Measurements from ENCODE around the gene SH3D19.
"Not testable (repeated sequence)": the region's sequence is repeated elsewhere in the genome, so short reads cannot be mapped to it uniquely, and the experiment has no call there.

SH3D19 gene

DNA sequence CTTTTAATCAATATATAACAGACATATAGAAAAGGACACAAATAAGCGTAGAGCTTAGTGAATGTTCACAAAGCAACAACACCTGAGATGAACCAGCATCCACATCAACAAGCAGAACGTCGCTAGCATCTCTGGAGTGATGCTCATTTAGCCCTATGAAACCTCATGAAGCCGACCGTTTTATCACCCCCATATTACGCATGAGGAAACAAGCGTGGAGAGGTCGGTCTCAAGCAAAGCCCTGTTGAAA, 226.5 kb downstream of the SH3D19 start:
- DNase-seq (ENCODE audit: low spot score): no peak

DNA sequence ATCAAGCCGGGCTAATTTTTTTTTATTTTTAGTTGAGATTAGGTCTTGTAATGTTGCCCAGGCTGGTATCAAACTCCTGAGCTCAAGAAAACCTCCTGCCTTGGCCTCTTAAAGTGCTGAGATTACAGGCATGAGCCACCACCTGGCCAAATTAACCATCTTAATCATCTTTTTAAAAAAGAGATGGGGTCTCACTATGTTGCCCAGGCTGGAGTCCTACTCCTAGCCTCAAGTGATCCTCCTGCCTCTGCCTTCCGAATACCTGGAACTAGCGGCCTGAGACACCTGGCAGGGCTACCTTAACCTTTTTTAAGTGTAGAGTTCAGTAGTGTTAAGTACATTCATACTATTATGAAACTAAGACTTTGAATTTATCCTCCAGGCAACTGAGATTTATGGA, 227.6 kb downstream of the SH3D19 start:
- DNase-seq (ENCODE audit: low spot score): no peak

DNA sequence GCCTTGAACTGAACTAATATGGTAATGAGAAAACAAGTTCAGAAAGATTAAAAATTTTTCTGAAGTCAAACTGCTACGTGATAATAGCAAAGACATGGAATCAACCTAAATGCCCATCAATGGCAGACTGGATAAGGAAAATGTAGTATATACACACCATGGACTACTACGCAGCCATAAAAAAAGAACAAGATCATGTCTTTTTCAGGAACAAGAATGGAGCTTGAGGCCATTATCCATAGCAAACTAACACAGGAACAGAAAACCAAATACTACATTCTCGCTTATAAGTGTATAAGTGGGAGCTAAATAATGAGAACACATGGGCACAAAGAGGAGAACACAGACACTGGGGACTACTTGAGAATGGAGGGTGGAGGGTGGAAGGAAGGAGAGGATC, 230.3 kb downstream of the SH3D19 start:
- DNase-seq (ENCODE audit: low spot score): no peak

DNA sequence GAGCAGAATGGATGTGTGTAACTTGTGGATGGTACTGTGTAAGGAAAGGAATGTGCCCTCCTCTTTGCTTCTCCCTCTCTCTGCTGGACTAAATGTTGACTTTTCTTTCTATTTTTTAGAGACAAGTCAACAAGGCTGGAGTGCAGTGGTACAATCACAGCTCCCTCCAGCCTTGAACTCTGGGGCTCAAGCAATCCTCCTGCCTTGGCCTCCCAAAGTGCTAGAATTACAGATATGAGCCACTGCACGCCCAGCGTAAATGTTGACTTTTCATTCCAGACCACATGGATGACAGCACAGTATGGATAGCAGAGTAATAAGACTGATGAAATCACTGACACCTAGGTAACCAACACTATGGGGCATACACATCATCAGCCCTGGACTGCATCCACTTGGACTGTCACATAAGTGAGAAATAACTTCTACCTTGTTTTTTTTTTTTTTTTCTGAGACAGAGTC, 231.1 kb downstream of the SH3D19 start:
- no peak for DNase-seq (ENCODE audit: low spot score)

DNA sequence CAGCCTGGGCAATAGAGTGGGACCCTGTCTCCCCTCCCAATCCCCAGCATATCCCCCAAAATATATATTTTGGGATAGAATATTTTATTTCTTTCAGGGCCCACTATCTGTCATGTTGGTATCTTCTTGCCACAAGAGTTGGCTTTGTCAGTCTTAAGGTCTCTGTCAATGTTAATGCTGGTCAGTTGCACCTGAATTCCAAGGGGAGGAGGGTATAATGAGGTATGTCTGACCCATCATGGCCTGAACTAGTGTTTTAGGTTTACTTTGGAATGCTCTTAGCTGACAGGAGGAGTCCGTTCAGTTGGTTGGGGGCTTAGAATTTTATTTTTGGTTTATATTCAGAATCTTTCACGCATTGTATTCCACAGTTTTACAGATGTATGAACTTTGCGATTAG, 232.2 kb downstream of the SH3D19 start:
- DNase-seq (ENCODE audit: low spot score): no peak

DNA sequence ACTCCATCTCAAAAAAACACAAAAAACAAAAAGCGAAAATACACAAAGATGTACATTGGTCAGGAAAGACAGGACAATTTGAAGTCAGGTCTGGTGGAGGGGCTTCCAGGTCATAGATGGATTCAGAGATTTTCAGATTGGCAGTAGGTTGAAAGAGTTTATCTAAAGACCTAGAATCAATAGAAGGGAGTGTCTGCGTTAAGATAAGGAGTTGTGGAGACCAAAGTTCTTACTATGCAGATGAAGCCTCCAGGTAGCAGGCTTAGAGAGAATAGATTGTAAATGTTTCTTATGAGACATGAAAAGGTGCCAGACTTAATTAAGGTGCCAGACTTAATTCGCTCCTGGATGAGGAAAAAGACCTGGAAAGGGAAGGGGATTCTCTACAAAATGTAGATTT, 232.9 kb downstream of the SH3D19 start:
- no peak for DNase-seq (ENCODE audit: low spot score)

DNA sequence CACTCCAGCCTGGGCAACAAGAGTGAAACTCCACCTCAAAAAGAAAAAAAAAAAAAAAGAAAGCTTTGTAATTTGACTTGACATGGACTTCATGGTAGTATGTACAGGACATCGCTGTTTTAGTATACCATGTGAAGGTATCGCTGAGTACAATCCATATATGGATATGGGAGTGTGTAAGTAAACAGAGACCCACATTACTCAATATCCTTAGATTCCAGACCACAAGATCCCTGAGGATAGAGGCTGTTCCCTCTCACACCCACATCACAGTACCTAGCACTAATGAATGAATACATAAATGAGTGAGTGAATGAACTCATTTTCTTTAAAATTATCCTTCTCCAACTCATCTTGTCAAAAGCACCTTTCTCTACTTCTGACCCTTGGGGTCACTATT, 234.4 kb downstream of the SH3D19 start:
- no peak for DNase-seq (ENCODE audit: low spot score)

DNA sequence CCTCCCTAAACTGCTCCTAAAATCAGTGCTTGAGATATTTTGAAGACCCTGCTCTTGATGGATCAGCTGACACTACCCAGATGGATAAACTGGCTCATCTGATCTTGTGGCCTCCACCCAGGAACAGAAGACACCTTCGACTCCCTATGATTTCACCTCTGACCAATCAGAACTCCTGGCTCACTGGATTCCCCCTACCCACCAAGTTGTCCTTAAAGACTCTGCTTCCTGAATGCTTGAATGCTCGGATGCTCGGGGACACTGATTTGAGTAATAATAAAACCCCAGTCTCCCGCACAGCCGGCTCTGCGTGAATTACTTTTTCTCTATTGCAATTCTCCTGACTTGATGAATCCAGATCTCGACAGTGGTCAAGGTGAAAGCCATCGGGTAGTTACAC, 237.9 kb downstream of the SH3D19 start:
- DNase-seq (ENCODE audit: low spot score): no peak

DNA sequence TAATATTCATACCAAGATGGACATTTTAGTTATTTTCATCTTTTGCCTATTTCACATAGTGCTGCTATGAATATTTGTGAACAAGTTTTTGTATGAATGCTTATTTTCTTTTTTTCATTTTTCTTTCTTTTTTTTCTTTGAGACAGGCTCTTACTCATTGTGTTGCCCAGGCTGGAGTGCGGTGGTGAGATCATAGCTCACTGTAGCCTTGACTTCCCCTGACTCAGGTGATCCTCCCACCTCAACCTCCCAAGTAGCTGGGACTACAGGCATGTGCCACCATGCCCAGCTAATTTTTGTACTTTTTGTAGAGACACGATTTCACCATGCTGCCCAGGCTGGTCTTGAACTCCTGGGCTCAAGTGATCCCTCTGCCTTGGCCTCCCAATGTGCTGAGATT, 247.4 kb downstream of the SH3D19 start:
- not testable (repeated sequence) for DNase-seq (ENCODE audit: low spot score)

DNA sequence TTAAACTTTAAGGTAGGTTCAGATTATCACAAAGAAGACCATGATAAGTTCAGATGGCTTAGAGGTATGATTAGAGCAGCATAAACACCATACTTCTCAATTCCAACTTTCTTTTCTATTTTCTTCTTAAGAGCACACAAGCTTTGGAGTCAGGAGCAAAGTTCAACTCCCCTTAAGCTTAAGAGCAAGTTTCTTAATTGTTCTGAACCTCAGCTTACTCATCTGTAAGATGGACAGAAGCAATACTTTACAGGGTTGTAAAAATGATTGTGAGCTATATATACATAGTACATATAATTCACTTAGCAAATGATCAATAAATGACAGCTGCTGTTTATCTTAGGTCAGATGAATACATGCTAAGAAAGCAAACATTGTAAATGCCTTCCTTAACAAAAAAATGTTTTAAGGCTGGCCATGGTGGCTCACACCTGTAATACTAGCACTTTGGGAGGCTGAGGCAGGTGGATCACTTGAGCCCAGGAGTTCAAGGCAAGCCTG, 250.9 kb downstream of the SH3D19 start:
- no peak for DNase-seq (ENCODE audit: low spot score)
